ENCODE data around the gene UBE2F. TPM values are rescaled to one million over a fixed set of nuclear protein-coding genes. Genes with fewer than 3 reads are reported as not detected.
"Not testable (repeated sequence)": the region's sequence is repeated elsewhere in the genome, so short reads cannot be mapped to it uniquely, and the experiment has no call there.

The UBE2F gene
- total RNA-seq, 1 donor from 2014 or later = 62.3 TPM

- no peak for DNase-seq (ENCODE audit: low read depth)
- Histone ChIP-seq H3K4me3 (ENCODE audit: low read depth, low read length) (no peak overlapping the region), H3K27me3 (ENCODE audit: control insufficient read depth, insufficient read depth, low read length) (peaks cover 6% of the 10 kb centered on the region), H3K36me3 (ENCODE audit: control insufficient read depth, insufficient read depth, low read length) (no peaks in the 10 kb centered on the region)
- TF ChIP-seq CTCF (IDR thresholded peaks at IDR 0.05; ENCODE audit: insufficient read depth, low read length, poor library complexity, severe bottlenecking) = no peak
Observed at GRCh38 chr2:237961637-237962036, 5.2 kb upstream of the UBE2F start.

GRCh38 chr2:237962432-237963084 lies 4.3 kb upstream of the UBE2F start:
- Histone ChIP-seq H3K4me3 (ENCODE audit: low read depth, low read length) (no peak overlapping the region), H3K36me3 (ENCODE audit: control insufficient read depth, insufficient read depth, low read length) (no peaks in the 10 kb centered on the region), H3K27me3 (ENCODE audit: control insufficient read depth, insufficient read depth, low read length) (peaks cover 3% of the 10 kb centered on the region)
- no peak for TF ChIP-seq CTCF (IDR thresholded peaks at IDR 0.05; ENCODE audit: insufficient read depth, low read length, poor library complexity, severe bottlenecking)
- DNase-seq (ENCODE audit: low read depth) = no peak

GRCh38 chr2:237963490-237963991 lies 3.3 kb upstream of the UBE2F start:
- H3K27me3 ChIP-seq (ENCODE audit: control insufficient read depth, insufficient read depth, low read length); H3K4me3 ChIP-seq (ENCODE audit: low read depth, low read length); DNase-seq (ENCODE audit: low read depth); H3K36me3 ChIP-seq (ENCODE audit: control insufficient read depth, insufficient read depth, low read length): not testable (repeated sequence)

- Histone ChIP-seq H3K4me3 (ENCODE audit: low read depth, low read length) (no peak overlapping the region), H3K36me3 (ENCODE audit: control insufficient read depth, insufficient read depth, low read length) (no peaks in the 10 kb centered on the region), H3K27me3 (ENCODE audit: control insufficient read depth, insufficient read depth, low read length) (no peaks in the 10 kb centered on the region)
- no peak for TF ChIP-seq CTCF (IDR thresholded peaks at IDR 0.05; ENCODE audit: insufficient read depth, low read length, poor library complexity, severe bottlenecking)
- no peak for DNase-seq (ENCODE audit: low read depth)
Observed at GRCh38 chr2:237964194-237964577, 2.6 kb upstream of the UBE2F start.

GRCh38 chr2:237964578-237965404 lies 2.0 kb upstream of the UBE2F start:
- H3K27me3 ChIP-seq (ENCODE audit: control insufficient read depth, insufficient read depth, low read length) = no peaks in the 10 kb centered on the region
- H3K36me3 ChIP-seq (ENCODE audit: control insufficient read depth, insufficient read depth, low read length) = no peaks in the 10 kb centered on the region
- no peak for TF ChIP-seq CTCF (IDR thresholded peaks at IDR 0.05; ENCODE audit: insufficient read depth, low read length, poor library complexity, severe bottlenecking)
- DNase-seq (ENCODE audit: low read depth) = no peak
- no peak overlapping the region for H3K4me3 ChIP-seq (ENCODE audit: low read depth, low read length)

GRCh38 chr2:237965844-237966243 lies 970 bp upstream of the UBE2F start:
- not testable (repeated sequence) for H3K27me3 ChIP-seq (ENCODE audit: control insufficient read depth, insufficient read depth, low read length); DNase-seq (ENCODE audit: low read depth); H3K36me3 ChIP-seq (ENCODE audit: control insufficient read depth, insufficient read depth, low read length)
- peak overlapping the region; percentile 93 for H3K4me3 ChIP-seq (ENCODE audit: low read depth, low read length)
